K562 (cell line): Measurements from ENCODE around the gene WDR45.

Experiments used
- CTCF ChIP-seq, 3 experiments: IDR thresholded peaks in 2 of 3; conservative IDR thresholded peaks in 1 of 3; 2 replicates each; pipeline ENCODE4 v1.5.1; 2011 to 2012; ENCODE audit warnings: low read length in 3 of 3, mild to moderate bottlenecking in 3 of 3, control low read depth in 2 of 3, improper control_type of control experiment in 1 of 3, inconsistent platforms in 1 of 3, low read depth in 1 of 3, mixed read lengths in 1 of 3, moderate library complexity in 1 of 3; ENCODE audit not compliant: insufficient read depth in 2 of 3
- MXI1 ChIP-seq: IDR thresholded peaks from 2 replicates; pipeline ENCODE4 v1.6.1; 2011; ENCODE audit warnings: low read depth, mild to moderate bottlenecking, improper control_type of control experiment, low read length
- NR3C1 ChIP-seq: sonication (generic); formaldehyde crosslinking; IDR thresholded peaks from 2 replicates; pipeline ENCODE4 v1.8.1; 2022; ENCODE audit warnings: missing genetic modification reagents
- POLR2A ChIP-seq: fragments of 450-650 bp; conservative IDR thresholded peaks from 2 replicates; pipeline ENCODE4 v1.6.1; 2016
- PRDM10 ChIP-seq: fragments of 450-650 bp; IDR thresholded peaks from 2 replicates; pipeline ENCODE4 v1.6.1; 2018; ENCODE audit not compliant: partially characterized antibody
- RCOR1 ChIP-seq, 2 experiments: IDR thresholded peaks; 2 replicates each; pipeline ENCODE4 v1.6.1; 2012; ENCODE audit warnings: low read depth in 2 of 2, low read length in 2 of 2, borderline replicate concordance in 1 of 2, improper control_type of control experiment in 1 of 2
- THAP7 ChIP-seq: fragments of 250-450 bp; sonication (Bioruptor Pico); IDR thresholded peaks from 2 replicates; pipeline ENCODE4 v1.5.0; 2021
- ZBTB43 ChIP-seq: sonication (generic); formaldehyde crosslinking; IDR thresholded peaks from 2 replicates; pipeline ENCODE4 v1.8.0; 2023; ENCODE audit warnings: mild to moderate bottlenecking, missing genetic modification reagents

GRCh38 chrX:49064303-49064702 lies 15.4 kb downstream of the WDR45 start:
- TF ChIP-seq PRDM10 (no peak), NR3C1 (CRISPR knock-in tag) (no peak), ZBTB43 (CRISPR knock-in tag) (no peak), MXI1 (no peak), CTCF (IDR thresholded peaks at IDR 0.05 in 2 of 3, conservative IDR thresholded peaks at IDR 0.05 in 1 of 3; ENCODE audit: insufficient read depth in 2 of 3, low read depth in 1 of 3, low read length in 3 of 3) (no peak), POLR2A (no peak), THAP7 (no peak), RCOR1 (IDR thresholded peaks at IDR 0.05; ENCODE audit: borderline replicate concordance in 1 of 2, low read depth in 2 of 2, low read length in 2 of 2) (no peak)
